HCT116 (cell line): ENCODE measurements around the gene EFR3B. TPM values are rescaled to one million over a fixed set of nuclear protein-coding genes. Genes with fewer than 3 reads are reported as not detected.

ENCODE experiments used
- ATAC-seq: fragments of 200-7000 bp; cut with Tn5 transposase; 2 replicates; pipeline ENCODE4 v1.9.1; 2020; ENCODE audit warnings: mild to moderate bottlenecking, moderate library complexity
- BruUV-seq: library from RNA; stranded (reverse); fragments of 400-500 nt; replicated peaks from 2 replicates; lab custom pipeline; 2021; lab: Mats Ljungman, UMichigan
- CTCF ChIA-PET: fragments of 300-600 bp; sonication (Branson Sonifier 250); formaldehyde crosslinking; loops from one replicate; lab custom pipeline; 2021; ENCODE audit warnings: antibody characterized with exemption; lab: Charles Lee
- POLR2A ChIA-PET: fragments of 300-600, 350-600 bp; sonication (Branson Sonifier 250); formaldehyde crosslinking; loops from one replicate; lab custom pipeline; 2021; ENCODE audit warnings: antibody characterized with exemption; lab: Charles Lee
- RAD21 ChIA-PET, 2 experiments: fragments of 300-600 bp; sonication (Branson Sonifier 250); formaldehyde crosslinking; loops; one replicate each; lab custom pipeline; 2023; ENCODE audit warnings: low total read pairs in 2 of 2; ENCODE audit not compliant: uncharacterized antibody in 2 of 2, unreplicated experiment in 2 of 2, low non-redundant PET in 1 of 2; lab: Charles Lee
- DNase-seq: peaks from one replicate; pipeline ENCODE4 v3.0.0-alpha.2; 2010; ENCODE audit warnings: low read depth, low spot score
- H2AFZ ChIP-seq: fragments of 200-600 bp; shearing (Covaris generic), sonication (generic); 2 replicates; pipeline ENCODE4 v1.6.1; 2017; ENCODE audit warnings: low read depth, mixed run types, mixed read lengths, antibody characterized with exemption, low read length; ENCODE audit not compliant: poor library complexity, severe bottlenecking
- H3K27ac ChIP-seq: 2 replicates; pipeline ENCODE4 v1.5.1; 2012; ENCODE audit warnings: low read depth, low read length
- H3K27me3 ChIP-seq: fragments of 200-600 bp; sonication (generic); 2 replicates; pipeline ENCODE4 v1.6.1; 2016; ENCODE audit warnings: mixed run types, low read length, mixed read lengths; ENCODE audit not compliant: insufficient read depth
- H3K36me3 ChIP-seq, 2 experiments: fragments of 200-500 bp in 1 of 2; fragments of 200-600 bp in 1 of 2; sonication (Bioruptor generic) in 1 of 2; sonication (generic) in 1 of 2; 2 replicates each; pipeline versions ENCODE4 v1.5.1 to v1.6.1; 2014 to 2016; ENCODE audit warnings: low read length in 2 of 2, inconsistent platforms in 1 of 2, mixed read lengths in 1 of 2, mixed run types in 1 of 2; ENCODE audit not compliant: insufficient read depth in 2 of 2, control insufficient read depth in 1 of 2
- H3K4me1 ChIP-seq, 2 experiments: fragments of 200-600 bp in 1 of 2; sonication (generic) in 1 of 2; 2 replicates each; pipeline versions ENCODE4 v1.5.1 to v1.6.1; 2012 to 2017; ENCODE audit warnings: low read length in 2 of 2, inconsistent platforms in 1 of 2, mild to moderate bottlenecking in 1 of 2, mixed read lengths in 1 of 2, mixed run types in 1 of 2, moderate library complexity in 1 of 2; ENCODE audit not compliant: insufficient read depth in 2 of 2, control insufficient read depth in 1 of 2
- H3K4me2 ChIP-seq: fragments of 200-600 bp; sonication (generic); 2 replicates; pipeline ENCODE4 v1.6.1; 2017; ENCODE audit warnings: mixed run types, low read length, mixed read lengths
- H3K4me3 ChIP-seq, 2 experiments: fragments of 200-600 bp in 1 of 2; sonication (generic) in 1 of 2; replicated peaks in 1 of 2; 2 replicates each; pipeline ENCODE4 v1.5.1; 2011 to 2016; ENCODE audit warnings: low read length in 2 of 2, control low read depth in 1 of 2, low read depth in 1 of 2, mild to moderate bottlenecking in 1 of 2, mixed read lengths in 1 of 2, mixed run types in 1 of 2
- H3K79me2 ChIP-seq: fragments of 200-600 bp; sonication (generic); 2 replicates; pipeline ENCODE4 v1.6.1; 2017; ENCODE audit warnings: mild to moderate bottlenecking, mixed run types, low read length, moderate library complexity, mixed read lengths; ENCODE audit not compliant: insufficient read depth
- H3K9ac ChIP-seq: fragments of 200-600 bp; sonication (generic); 2 replicates; pipeline ENCODE4 v1.6.1; 2016; ENCODE audit warnings: low read length, mixed read lengths
- H3K9me2 ChIP-seq: fragments of 200-600 bp; sonication (generic), shearing (Covaris generic); 2 replicates; pipeline ENCODE4 v1.6.1; 2017; ENCODE audit warnings: mixed run types, mild to moderate bottlenecking, moderate library complexity; ENCODE audit not compliant: insufficient read depth
- H3K9me3 ChIP-seq, 2 experiments: fragments of 200-500 bp in 1 of 2; fragments of 200-600 bp in 1 of 2; sonication (Bioruptor generic) in 1 of 2; sonication (generic) in 1 of 2; 2 replicates each; pipeline ENCODE4 v1.6.1; 2014 to 2017; ENCODE audit warnings: low read length in 2 of 2, mixed read lengths in 2 of 2, inconsistent platforms in 1 of 2, low read depth in 1 of 2, mild to moderate bottlenecking in 1 of 2, mixed run types in 1 of 2, moderate library complexity in 1 of 2; ENCODE audit not compliant: control insufficient read depth in 1 of 2, insufficient read depth in 1 of 2
- H4K20me1 ChIP-seq: fragments of 200-600 bp; sonication (generic), shearing (Covaris generic); 2 replicates; pipeline ENCODE4 v1.6.1; 2017; ENCODE audit warnings: mixed run types, mild to moderate bottlenecking, moderate library complexity; ENCODE audit not compliant: insufficient read depth
- CBX3 ChIP-seq: IDR thresholded peaks from 2 replicates; pipeline ENCODE4 v1.6.1; 2012; ENCODE audit warnings: low read depth
- CEBPB ChIP-seq: IDR thresholded peaks from 2 replicates; pipeline ENCODE4 v1.6.1; 2012; ENCODE audit warnings: low read depth
- EGR1 ChIP-seq: IDR thresholded peaks from 2 replicates; pipeline ENCODE4 v1.6.1; 2012; ENCODE audit warnings: low read depth
- ELF1 ChIP-seq: IDR thresholded peaks from 2 replicates; pipeline ENCODE4 v1.6.1; 2012; ENCODE audit warnings: low read depth, borderline replicate concordance
- POLR2A ChIP-seq: IDR thresholded peaks from 2 replicates; pipeline ENCODE4 v1.7.0; 2011; ENCODE audit warnings: borderline replicate concordance; ENCODE audit not compliant: insufficient read depth, insufficient read length; ENCODE audit errors: extremely low read depth
- RAD21 ChIP-seq: IDR thresholded peaks from 2 replicates; pipeline ENCODE4 v1.6.1; 2012; ENCODE audit warnings: low read depth, mild to moderate bottlenecking
- REST ChIP-seq: IDR thresholded peaks from 2 replicates; pipeline ENCODE4 v1.6.1; 2012; ENCODE audit warnings: low read depth
- ZFX ChIP-seq: fragments of 450-650 bp; IDR thresholded peaks from 2 replicates; pipeline ENCODE4 v1.6.1; 2017
- intact Hi-C: fragments of 100-400 bp; cut with micrococcal nuclease; formaldehyde crosslinking; loops from 2 replicates; pipeline ENCODE4 v1.10.0; 2022
- total RNA-seq: library from RNA; stranded (reverse); gene quantifications from one replicate; pipeline ENCODE4 v1.2.1, GENCODE V29; 2021; ENCODE audit not compliant: unreplicated experiment
- TF ChIP-seq, protein P1 (sequence below): IDR thresholded peaks from 2 replicates; pipeline ENCODE4 v1.6.1; 2012

EFR3B gene
- total RNA-seq, 1 experiment from 2014 or later = 0.96 TPM

DNA sequence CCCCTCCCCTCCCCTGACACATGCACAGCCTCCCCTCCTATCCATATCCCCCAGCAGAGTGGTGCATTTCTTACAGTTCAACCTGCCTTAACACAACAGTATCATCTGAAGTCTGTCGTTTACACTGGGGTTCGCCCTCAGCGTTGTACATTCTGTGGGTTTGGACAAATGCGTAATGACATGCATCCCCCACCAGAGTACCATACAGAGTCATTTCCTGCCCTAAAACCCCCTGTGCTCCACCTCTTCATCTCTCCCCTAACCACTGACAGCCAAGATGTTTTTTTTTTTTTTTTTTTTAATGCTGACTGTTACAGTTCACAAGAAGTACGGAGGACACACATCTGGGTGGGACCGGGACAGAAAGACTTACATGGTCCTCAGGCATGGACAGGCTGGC lies 103.9 kb downstream of the EFR3B start (continued):
- TF ChIP-seq REST (no peak), EGR1 (no peak), CEBPB (no peak), RAD21 (no peak), CBX3 (no peak), ELF1 (no peak)

GRCh38 chr2:25146896-25147295 lies 105.0 kb downstream of the EFR3B start:
- POLR2A ChIA-PET = no interaction called here
- H3K4me3 ChIP-seq = no peak overlapping the region
- no peaks in the 10 kb centered on the region for H4K20me1 ChIP-seq
- no peaks in the 10 kb centered on the region for H3K36me3 ChIP-seq
- H3K9me2 ChIP-seq = no peaks in the 10 kb centered on the region
- no TSS peak for BruUV-seq
- RAD21 ChIA-PET = no interaction called here
- H3K27me3 ChIP-seq = no peaks in the 10 kb centered on the region
- no peak overlapping the region for H3K4me2 ChIP-seq
- H3K79me2 ChIP-seq = no peaks in the 10 kb centered on the region
- CTCF ChIA-PET = no interaction called here
- intact Hi-C loops = no loop called here
- ATAC-seq = no peak
- no peak overlapping the region for H3K9ac ChIP-seq
- DNase-seq = no peak
- H3K9me3 ChIP-seq = no peaks in the 10 kb centered on the region
- no peaks in the 10 kb centered on the region for H3K4me1 ChIP-seq
- H3K27ac ChIP-seq = no peak overlapping the region
- no peak overlapping the region for H2AFZ ChIP-seq
- TF ChIP-seq POLR2A (no peak), RAD21 (no peak), CEBPB (no peak), REST (no peak), ZFX (no peak)
- TF ChIP-seq, protein P1, sequence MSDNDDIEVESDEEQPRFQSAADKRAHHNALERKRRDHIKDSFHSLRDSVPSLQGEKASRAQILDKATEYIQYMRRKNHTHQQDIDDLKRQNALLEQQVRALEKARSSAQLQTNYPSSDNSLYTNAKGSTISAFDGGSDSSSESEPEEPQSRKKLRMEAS = no peak
